Keratinocyte (primary cell): ENCODE results near the gene NRXN2.

Experiments
- EZH2 ChIP-seq: IDR thresholded peaks from one replicate; pipeline ENCODE4 v1.6.1; 2012; ENCODE audit warnings: inconsistent platforms, mild to moderate bottlenecking, low read length, moderate library complexity
- TF ChIP-seq, protein P1 (sequence below), 3 experiments: IDR thresholded peaks in 1 of 3; conservative IDR thresholded peaks in 1 of 3; optimal IDR thresholded peaks in 1 of 3; 2 replicates in 2 of 3; 3 replicates in 1 of 3; pipeline versions ENCODE3 to v1.5.1; 2011; ENCODE audit warnings: low read length in 3 of 3, mild to moderate bottlenecking in 3 of 3, moderate library complexity in 2 of 3, control low read depth in 1 of 3, inconsistent platforms in 1 of 3; ENCODE audit not compliant: insufficient read depth in 2 of 3; ENCODE audit errors: extremely low read depth in 1 of 3

DNA sequence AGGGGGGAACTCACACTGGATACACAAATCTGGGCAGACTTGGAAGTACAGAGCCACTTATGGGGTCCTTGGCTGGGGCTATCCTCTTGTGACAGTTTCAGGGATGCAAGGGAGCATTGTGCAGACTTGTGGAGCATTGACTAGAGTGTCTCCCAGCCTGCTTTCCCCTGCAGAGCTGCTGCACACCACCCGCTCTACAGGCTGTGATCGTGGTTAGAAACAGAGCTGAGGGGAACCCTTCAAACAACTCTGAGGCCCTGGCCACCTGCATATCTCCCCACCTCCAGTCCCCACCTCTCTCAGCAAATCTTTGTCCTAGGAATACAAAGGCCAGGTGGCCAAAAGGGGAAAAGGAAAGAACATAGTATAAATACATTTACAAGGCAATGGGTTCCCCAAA lies 64.7 kb downstream of the NRXN2 start:
- TF ChIP-seq, protein P1, sequence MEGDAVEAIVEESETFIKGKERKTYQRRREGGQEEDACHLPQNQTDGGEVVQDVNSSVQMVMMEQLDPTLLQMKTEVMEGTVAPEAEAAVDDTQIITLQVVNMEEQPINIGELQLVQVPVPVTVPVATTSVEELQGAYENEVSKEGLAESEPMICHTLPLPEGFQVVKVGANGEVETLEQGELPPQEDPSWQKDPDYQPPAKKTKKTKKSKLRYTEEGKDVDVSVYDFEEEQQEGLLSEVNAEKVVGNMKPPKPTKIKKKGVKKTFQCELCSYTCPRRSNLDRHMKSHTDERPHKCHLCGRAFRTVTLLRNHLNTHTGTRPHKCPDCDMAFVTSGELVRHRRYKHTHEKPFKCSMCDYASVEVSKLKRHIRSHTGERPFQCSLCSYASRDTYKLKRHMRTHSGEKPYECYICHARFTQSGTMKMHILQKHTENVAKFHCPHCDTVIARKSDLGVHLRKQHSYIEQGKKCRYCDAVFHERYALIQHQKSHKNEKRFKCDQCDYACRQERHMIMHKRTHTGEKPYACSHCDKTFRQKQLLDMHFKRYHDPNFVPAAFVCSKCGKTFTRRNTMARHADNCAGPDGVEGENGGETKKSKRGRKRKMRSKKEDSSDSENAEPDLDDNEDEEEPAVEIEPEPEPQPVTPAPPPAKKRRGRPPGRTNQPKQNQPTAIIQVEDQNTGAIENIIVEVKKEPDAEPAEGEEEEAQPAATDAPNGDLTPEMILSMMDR (optimal IDR thresholded peaks at IDR 0.05 in 1 of 3, IDR thresholded peaks at IDR 0.05 in 1 of 3, conservative IDR thresholded peaks at IDR 0.05 in 1 of 3; ENCODE audit: extremely low read depth in 1 of 3, insufficient read depth in 2 of 3, low read length in 3 of 3): no peak
- no peak for TF ChIP-seq EZH2
